HUDEP-2 (cell line): ENCODE measurements around the gene PYHIN1.
A peak's percentile ranks its signal among the peaks of the same experiment; 100 is the strongest.
"Not testable (repeated sequence)": the region's sequence is repeated elsewhere in the genome, so short reads cannot be mapped to it uniquely, and the experiment has no call there.

ENCODE experiments used
- DNase-seq, 76 experiments: peaks; one replicate each; lab custom pipeline; 2025; ENCODE audit not compliant: unreplicated experiment in 76 of 76; lab: John Stamatoyannopoulos, UW

Gene PYHIN1

DNA sequence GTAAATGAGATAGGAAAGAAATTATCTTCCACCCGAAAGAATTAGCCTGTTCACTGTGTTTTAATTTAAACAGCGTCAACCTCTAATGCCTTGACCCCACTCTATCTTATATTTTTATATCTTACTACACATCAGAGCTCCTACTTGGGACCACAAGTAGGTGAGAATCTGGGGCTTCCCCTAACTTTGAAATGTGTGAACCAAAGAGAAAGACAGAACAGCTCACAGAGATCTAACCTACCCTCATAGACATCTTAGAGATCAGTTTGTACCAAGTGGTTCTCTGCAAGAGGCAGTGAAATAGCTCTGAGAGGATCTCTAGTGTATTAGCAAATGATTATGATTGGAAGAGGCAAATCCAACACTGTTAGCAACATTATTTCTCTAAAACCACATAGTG lies 47.4 kb downstream of the PYHIN1 start:
- no peak for DNase-seq

- no peak for DNase-seq
These were observed 47.9 kb downstream of the PYHIN1 start for GRCh38 chr1:158979229-158979628.

DNA sequence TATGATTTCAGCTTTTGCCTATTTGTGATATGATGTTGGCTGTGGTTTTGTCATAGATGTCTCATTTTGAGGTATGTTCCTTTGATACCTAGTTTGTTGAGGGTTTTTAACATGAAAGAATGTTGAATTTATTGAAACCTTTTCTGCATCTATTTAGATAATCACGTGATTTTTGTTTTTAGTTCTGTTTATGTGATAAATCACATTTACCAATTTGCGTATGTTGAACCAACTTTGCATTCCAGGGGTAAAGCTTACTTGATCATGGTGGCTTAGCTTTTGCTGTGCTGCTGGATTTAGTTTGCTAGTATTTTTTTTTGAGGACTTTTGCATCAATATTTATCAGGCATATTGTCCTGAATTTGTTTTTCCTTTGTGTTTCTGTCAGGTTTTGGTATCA lies 51.9 kb downstream of the PYHIN1 start:
- no peak for DNase-seq

- DNase-seq, result no peak
These were observed 53.0 kb downstream of the PYHIN1 start for GRCh38 chr1:158984386-158984785.

DNA sequence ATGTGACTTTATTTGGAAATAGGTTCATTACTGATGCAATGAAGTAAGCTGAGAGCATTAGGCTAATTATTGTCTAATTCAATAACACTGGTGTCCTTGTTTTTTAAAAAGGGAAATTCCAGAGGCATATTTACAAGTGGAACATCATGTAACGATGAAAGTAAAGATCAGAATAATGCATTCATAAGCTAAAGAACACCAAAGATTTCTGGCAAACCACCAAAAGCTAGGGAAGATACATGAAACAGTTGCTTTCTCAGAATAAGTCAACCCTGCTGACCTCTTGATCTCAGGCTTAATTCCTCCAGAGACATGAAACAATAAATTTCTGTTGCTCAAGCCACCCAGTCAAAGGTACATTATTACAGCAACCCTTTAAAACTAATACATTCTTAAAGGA lies 58.1 kb downstream of the PYHIN1 start:
- no peak for DNase-seq

- DNase-seq, result no peak
These were observed 61.5 kb downstream of the PYHIN1 start for GRCh38 chr1:158992787-158993312.

GRCh38 chr1:158996998-158997397 lies 65.6 kb downstream of the PYHIN1 start:
- no peak for DNase-seq

DNA sequence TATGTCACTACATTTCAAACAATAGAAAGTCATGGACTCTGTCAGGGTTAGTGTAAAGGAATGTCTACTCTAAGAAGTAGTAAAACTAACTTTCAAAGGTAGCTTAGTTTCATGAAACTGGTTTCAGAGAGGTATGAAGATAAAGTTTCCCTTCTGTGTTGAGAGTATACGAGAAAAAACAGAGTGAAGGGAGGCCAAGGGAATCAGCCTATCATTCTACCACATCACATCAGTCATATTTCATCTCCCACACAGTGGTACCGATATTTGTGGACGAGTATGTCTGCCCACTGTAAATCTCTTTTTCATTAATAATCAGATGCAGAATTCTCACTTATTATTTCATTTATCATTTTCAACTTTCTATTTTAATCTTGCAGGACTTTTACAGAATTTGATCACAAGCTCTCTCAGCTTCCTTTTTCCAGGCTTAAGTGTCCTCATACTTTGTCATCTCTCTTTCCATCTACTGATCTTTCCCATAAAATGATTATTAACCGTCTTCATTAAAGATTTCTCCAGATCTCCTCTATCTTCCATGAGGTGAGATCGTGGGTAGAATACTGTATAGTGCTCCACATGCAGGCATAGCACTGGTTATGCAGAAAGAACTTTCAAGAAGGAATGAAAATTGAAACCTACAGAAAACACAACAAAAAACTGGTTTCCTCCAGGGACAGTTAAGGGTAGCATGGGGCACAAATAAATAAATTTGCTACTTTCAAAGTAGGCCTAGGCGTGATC lies 66.9 kb downstream of the PYHIN1 start:
- DNase-seq, result no peak

DNA sequence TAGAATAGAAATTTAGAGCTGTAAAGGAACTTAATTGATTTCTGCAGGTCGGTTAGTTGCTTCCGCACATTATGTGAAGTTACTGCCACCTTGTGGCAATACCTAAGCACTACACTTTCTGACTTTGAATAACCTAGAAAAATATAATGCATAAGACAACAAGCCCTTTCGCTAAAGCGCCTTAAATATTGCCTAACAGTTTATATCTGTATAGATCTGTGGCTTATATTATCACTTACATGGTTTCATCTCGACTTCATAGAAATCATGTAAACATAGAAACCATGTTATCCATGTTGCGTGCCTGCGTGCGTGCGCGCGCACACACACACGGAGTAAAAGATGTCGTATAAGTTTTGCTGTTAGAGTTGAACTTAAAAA lies 67.4 kb downstream of the PYHIN1 start:
- DNase-seq, result peak in 38 of 76 experiments; percentile 1 to 63 (median 36)

GRCh38 chr1:158999316-159000069 lies 68.1 kb downstream of the PYHIN1 start:
- DNase-seq, result no peak

DNA sequence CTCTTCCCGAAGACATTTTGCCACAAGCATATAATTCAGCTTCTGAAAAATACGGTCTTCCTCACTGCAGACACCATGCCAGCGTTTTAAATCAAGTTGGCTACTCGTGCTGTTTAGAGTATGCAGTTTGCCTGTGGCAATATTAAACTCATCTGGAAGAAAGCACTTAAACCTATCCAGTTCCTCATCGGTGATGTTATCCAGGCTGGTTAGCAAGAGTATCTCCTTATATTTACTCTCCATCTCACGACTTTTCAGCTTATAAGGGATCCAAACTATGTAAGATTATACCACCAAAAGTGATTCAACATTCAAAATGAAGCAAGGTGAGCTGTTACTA lies 68.7 kb downstream of the PYHIN1 start:
- no peak for DNase-seq

DNA sequence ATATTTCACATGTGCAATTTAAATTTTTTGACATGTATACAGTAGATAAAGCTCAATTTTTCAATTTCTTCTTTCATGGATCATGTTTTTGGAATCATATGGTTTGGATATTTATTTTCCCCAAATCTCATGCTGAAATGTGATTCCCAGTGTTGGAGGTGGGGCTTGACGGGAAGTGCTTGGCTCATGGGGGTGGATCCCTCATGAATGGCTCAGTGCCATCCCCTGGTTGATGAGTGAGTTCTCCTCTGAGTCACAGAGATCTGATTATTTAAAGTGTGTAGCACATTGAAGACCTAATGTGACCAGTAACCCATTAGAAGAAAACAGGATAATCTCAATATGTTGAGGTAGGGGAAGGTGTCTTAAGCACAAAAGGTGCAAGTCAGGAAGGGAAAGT lies 69.3 kb downstream of the PYHIN1 start:
- peak in 29 of 76 experiments; percentile 3 to 52 (median 22) for DNase-seq

DNA sequence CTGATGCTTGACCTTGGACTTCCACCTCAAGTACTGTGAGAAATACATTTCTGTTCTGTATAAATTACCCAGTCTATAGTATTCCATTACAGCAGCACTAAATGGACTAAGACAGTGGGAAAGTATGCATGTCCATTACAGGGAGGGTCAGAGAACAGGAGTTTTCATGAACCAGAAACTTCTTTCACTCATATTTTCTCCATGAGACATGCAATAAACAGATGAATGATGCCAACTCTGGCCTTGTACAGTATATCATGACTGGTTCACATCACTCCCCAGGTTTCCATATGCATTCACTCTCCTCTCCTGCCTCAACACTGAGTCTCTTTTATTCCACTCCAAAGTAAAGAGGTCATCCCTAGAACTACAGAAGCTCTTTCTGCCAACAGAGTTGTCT lies 73.8 kb downstream of the PYHIN1 start:
- DNase-seq, result no peak

GRCh38 chr1:159005676-159006075 lies 74.3 kb downstream of the PYHIN1 start:
- DNase-seq, result no peak

DNA sequence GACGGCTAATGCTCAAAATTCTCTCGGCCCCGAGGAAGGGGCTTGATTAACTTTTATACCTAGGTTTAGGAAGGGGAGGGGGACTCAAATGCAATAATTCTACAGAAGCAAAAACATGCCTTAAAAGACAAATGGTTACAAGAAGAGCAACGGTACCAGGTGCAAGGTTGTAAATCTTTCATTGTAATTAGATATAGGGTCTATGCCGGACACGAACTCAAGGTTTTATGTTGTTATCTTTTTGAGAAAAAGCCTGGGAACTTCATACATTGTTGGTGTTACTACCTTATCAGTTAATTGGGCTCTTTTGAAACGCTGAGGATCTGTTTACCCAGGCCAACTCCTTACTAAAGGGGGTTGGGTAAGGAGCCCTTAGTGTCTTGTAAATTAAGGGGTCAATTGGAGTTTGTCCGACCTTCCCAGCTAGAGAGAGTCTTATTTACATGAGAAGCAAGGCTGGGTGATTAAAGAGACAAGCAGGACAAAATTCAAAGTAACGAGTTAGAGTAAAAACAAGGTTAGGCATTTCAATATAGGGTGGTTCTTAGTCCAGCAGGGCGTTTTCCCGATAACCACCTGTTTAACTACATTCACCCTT lies 75.0 kb downstream of the PYHIN1 start:
- DNase-seq, result not testable (repeated sequence)

DNA sequence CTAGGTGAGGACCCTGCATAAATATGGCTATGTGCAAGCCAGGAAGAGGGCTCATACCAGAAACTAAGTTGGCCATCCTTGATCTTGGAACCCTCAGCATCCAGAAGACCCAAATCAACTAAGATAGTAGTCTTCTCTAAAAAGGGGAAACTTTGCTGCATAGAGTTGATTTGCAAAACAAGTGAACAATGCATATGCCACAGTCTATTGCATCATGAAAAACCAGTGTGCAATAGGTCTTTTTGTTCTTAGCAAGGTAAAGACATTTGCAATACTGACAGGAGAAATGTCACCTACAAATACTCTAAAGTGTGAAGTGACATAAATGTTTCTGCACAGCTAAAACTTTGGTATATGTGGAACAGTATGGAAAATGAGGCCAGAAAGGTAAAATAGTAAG lies 76.4 kb downstream of the PYHIN1 start:
- no peak for DNase-seq

DNA sequence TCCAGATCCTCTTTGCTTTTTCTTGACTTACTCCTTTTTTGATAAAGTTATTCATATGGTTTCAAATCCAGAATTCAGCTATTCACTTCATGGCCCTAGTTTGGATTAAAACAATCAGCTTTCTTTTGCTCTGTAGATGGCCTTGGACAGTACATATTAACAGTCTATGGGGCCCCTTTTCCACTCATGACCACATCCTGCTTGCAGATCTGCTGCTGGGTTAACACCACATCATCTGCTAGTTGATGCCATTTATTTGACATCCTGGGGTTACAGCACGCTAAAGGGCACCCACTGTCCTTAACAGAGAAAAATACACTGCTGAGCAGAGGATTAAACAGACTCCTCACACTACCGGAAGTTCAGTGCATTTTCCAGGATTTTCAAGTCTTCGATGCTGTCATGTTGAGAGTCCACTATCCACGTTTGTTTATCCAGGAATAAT lies 77.4 kb downstream of the PYHIN1 start:
- no peak for DNase-seq

DNA sequence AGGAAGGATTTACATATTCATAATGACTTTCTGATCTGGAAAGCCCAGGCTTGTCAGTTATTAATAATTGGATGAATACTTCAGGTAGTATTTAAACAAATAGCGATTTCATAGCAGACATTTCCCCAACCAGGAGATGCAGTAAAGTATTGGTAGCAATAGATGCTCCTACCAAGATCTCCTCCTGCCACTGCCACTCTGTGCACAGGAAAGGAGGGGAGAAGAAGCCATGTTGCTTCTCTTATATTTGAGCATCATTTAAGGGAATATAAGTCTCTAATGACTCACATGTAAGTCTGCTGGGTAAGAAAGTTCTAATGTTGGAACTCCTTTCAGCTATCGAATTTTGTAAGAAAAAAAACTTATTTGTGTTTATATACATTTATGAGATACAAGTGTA lies 77.9 kb downstream of the PYHIN1 start:
- no peak for DNase-seq

DNA sequence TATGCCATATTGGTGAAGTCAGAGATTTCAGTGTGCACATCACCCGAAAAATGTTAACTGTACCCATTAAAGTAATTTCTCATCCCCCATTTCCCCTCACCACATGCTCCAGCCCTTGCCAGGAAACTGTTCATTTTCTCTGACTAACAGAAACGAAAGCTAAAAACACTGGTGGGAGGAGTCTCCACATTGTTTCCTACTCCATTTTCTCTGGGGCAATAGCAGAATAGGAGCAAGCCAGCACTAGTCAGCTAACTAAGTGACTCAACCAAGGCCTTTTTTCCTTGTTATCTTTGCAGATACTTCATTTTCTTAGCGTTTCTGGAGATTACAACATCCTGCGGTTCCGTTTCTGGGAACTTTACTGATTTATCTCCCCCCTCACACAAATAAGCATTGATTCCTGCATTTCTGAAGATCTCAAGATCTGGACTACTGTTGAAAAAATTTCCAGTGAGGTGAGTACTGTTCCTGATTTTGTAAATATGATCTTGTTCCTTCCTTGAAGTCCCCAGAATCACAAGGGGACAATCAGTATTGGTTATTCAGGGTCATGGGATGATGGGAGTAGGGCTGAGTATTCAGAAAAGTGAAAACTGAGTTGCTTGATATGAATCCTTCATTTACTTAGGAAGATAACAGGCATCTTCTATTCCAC lies 78.5 kb downstream of the PYHIN1 start, which contains the start of gene IFI16:
Gene IFI16, plus strand, starts transcription at position 204 of the 658 bp plus-strand sequence. CDS start 4,774 bp downstream, outside the sequence.
- peak in 8 of 76 experiments; percentile 2 to 23 (median 3) for DNase-seq

DNA sequence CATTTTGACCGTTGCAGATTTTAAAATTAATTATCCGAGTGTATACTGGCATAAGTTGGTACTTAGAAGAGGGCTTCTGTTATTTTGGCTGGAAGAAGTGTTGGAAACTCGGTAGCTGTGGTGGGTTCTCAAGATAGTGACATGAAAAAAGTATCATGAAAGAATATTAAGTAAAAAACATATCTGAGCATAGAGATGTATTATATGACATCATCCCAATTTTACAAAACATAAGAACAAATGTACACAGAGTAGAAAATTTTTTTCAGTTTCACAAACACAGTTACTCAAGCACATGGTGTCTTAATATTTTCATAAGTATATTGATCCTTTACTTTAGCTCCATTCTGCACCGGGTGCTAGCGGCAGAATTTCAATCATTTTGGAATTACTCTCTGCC lies 79.0 kb downstream of the PYHIN1 start:
- no peak for DNase-seq

DNA sequence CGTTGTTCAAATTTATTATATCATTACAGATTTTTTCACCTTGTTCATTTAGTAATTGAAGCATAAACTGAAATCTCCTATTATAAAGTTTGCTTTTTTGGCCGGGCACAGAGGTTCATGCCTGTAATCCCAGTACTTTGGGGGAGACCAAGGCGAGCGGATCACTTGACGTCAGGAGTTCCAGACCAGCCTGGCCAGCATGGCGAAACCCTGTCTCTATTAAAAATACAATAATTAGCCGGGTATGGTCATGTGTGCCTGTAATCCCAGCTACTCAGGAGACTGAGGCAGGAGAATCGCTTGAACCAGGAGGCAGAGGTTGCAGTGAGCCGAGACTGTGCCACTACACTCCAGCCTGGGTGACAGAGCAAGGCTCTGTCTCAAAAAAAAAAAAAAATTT lies 79.6 kb downstream of the PYHIN1 start:
- DNase-seq, result not testable (repeated sequence)
